Measurements from ENCODE around the gene FOXO1. TPM values are rescaled to one million over a fixed set of nuclear protein-coding genes. Genes with fewer than 3 reads are reported as not detected.
"Not testable (repeated sequence)": the region's sequence is repeated elsewhere in the genome, so short reads cannot be mapped to it uniquely, and the experiment has no call there.

FOXO1 gene
- total RNA-seq (11.3 TPM), polyA plus RNA-seq (ENCODE audit: insufficient read depth in 1 of 8, insufficient read length in 8 of 8, low replicate concordance in 1 of 8) (10 to 100 TPM; 11.2 to 18.1 (median 13.3) TPM)
- long read RNA-seq, donor 1, full-length matches to known transcripts: 2 of 2 reads
- long read RNA-seq, donor 1, partial matches to known transcripts: 0 of 2 reads
- long read RNA-seq, donor 1, other reads (novel, unspliced or antisense): 0 of 2 reads
- long read RNA-seq, donor 2: 0 reads
- long read RNA-seq, donor 3, full-length matches to known transcripts: 4 of 4 reads
- long read RNA-seq, donor 3, partial matches to known transcripts: 0 of 4 reads
- long read RNA-seq, donor 3, other reads (novel, unspliced or antisense): 0 of 4 reads
- long read RNA-seq, donor 4, full-length matches to known transcripts: 1 of 1 reads
- long read RNA-seq, donor 4, partial matches to known transcripts: 0 of 1 reads
- long read RNA-seq, donor 4, other reads (novel, unspliced or antisense): 0 of 1 reads
- long read RNA-seq, donor 5, full-length matches to known transcripts: 4 of 18 reads
- long read RNA-seq, donor 5, partial matches to known transcripts: 14 of 18 reads
- long read RNA-seq, donor 5, other reads (novel, unspliced or antisense): 0 of 18 reads
- long read RNA-seq, donor 6, full-length matches to known transcripts: 2 of 2 reads
- long read RNA-seq, donor 6, partial matches to known transcripts: 0 of 2 reads
- long read RNA-seq, donor 6, other reads (novel, unspliced or antisense): 0 of 2 reads
- long read RNA-seq, donor 7, full-length matches to known transcripts: 3 of 3 reads
- long read RNA-seq, donor 7, partial matches to known transcripts: 0 of 3 reads
- long read RNA-seq, donor 7, other reads (novel, unspliced or antisense): 0 of 3 reads
- long read RNA-seq, donor 8, full-length matches to known transcripts: 1 of 11 reads
- long read RNA-seq, donor 8, partial matches to known transcripts: 10 of 11 reads
- long read RNA-seq, donor 8, other reads (novel, unspliced or antisense): 0 of 11 reads
- long read RNA-seq, donor 9, full-length matches to known transcripts: 4 of 10 reads
- long read RNA-seq, donor 9, partial matches to known transcripts: 6 of 10 reads
- long read RNA-seq, donor 9, other reads (novel, unspliced or antisense): 0 of 10 reads
- long read RNA-seq, donor 10, full-length matches to known transcripts: 3 of 11 reads
- long read RNA-seq, donor 10, partial matches to known transcripts: 8 of 11 reads
- long read RNA-seq, donor 10, other reads (novel, unspliced or antisense): 0 of 11 reads
- long read RNA-seq, donor 11, full-length matches to known transcripts: 4 of 4 reads
- long read RNA-seq, donor 11, partial matches to known transcripts: 0 of 4 reads
- long read RNA-seq, donor 11, other reads (novel, unspliced or antisense): 0 of 4 reads

- under 1% methylated on average over 92 of the region's 108 CpGs for WGBS (ENCODE audit: insufficient coverage)
Measured at GRCh38 chr13:40666045-40666932, at the start of gene FOXO1. Gene FOXO1, minus strand, starts transcription at chr13:40666641. Its CDS starts 429 bp downstream, at chr13:40666212.

GRCh38 chr13:40714433-40714832 lies 48.0 kb upstream of the FOXO1 start:
- H3K27ac ChIP-seq (ENCODE audit: low read length); H3K4me1 ChIP-seq (ENCODE audit: control insufficient read depth, insufficient read depth, low read length); H3K4me3 ChIP-seq (ENCODE audit: low read length); H3K9me3 ChIP-seq (replicated peaks; ENCODE audit: control insufficient read depth, low read depth, low read length); H3K36me3 ChIP-seq (ENCODE audit: control insufficient read depth, insufficient read depth, low read length); DNase-seq; H3K27me3 ChIP-seq (ENCODE audit: control insufficient read depth, insufficient read depth, low read length): not testable (repeated sequence)
- no CpG with 5 or more reads among the region's 1 CpG for WGBS (ENCODE audit: insufficient coverage)

More at GRCh38 chr13:40666045-40666932, at the start of gene FOXO1:
- peak; percentile 96 for DNase-seq
- Histone ChIP-seq H3K27me3 (ENCODE audit: control insufficient read depth, insufficient read depth, low read length) (no peaks in the 10 kb centered on the region), H3K4me1 (ENCODE audit: control insufficient read depth, insufficient read depth, low read length) (peaks cover 13% of the 10 kb centered on the region), H3K27ac (ENCODE audit: low read length) (peak within 1 kb of the TSS; percentile 97), H3K9me3 (replicated peaks; ENCODE audit: control insufficient read depth, low read depth, low read length) (no peaks in the 10 kb centered on the region), H3K36me3 (ENCODE audit: control insufficient read depth, insufficient read depth, low read length) (no peaks in the 10 kb centered on the region), H3K4me3 (ENCODE audit: low read length) (peak within 1 kb of the TSS; percentile 91)

GRCh38 chr13:40706439-40706838 lies 40.0 kb upstream of the FOXO1 start:
- Histone ChIP-seq H3K9me3 (replicated peaks; ENCODE audit: control insufficient read depth, low read depth, low read length) (no peaks in the 10 kb centered on the region), H3K27me3 (ENCODE audit: control insufficient read depth, insufficient read depth, low read length) (no peaks in the 10 kb centered on the region), H3K36me3 (ENCODE audit: control insufficient read depth, insufficient read depth, low read length) (no peaks in the 10 kb centered on the region), H3K4me3 (ENCODE audit: low read length) (no peak overlapping the region), H3K27ac (ENCODE audit: low read length) (no peak overlapping the region), H3K4me1 (ENCODE audit: control insufficient read depth, insufficient read depth, low read length) (no peaks in the 10 kb centered on the region)
- 94% methylated on average over 2 of the region's 2 CpGs for WGBS (ENCODE audit: insufficient coverage)
- no peak for DNase-seq

GRCh38 chr13:40697711-40698110 lies 31.3 kb upstream of the FOXO1 start:
- Histone ChIP-seq H3K9me3 (replicated peaks; ENCODE audit: control insufficient read depth, low read depth, low read length) (no peaks in the 10 kb centered on the region), H3K4me3 (ENCODE audit: low read length) (no peak overlapping the region), H3K27ac (ENCODE audit: low read length) (no peak overlapping the region), H3K4me1 (ENCODE audit: control insufficient read depth, insufficient read depth, low read length) (no peaks in the 10 kb centered on the region), H3K27me3 (ENCODE audit: control insufficient read depth, insufficient read depth, low read length) (no peaks in the 10 kb centered on the region), H3K36me3 (ENCODE audit: control insufficient read depth, insufficient read depth, low read length) (no peaks in the 10 kb centered on the region)
- WGBS (ENCODE audit: insufficient coverage): 88% methylated on average over 2 of the region's 5 CpGs
- no peak for DNase-seq

GRCh38 chr13:40694426-40694825 lies 28.0 kb upstream of the FOXO1 start:
- no peaks in the 10 kb centered on the region for H3K36me3 ChIP-seq (ENCODE audit: control insufficient read depth, insufficient read depth, low read length)
- H3K4me1 ChIP-seq (ENCODE audit: control insufficient read depth, insufficient read depth, low read length): no peaks in the 10 kb centered on the region
- H3K27me3 ChIP-seq (ENCODE audit: control insufficient read depth, insufficient read depth, low read length): no peaks in the 10 kb centered on the region
- H3K4me3 ChIP-seq (ENCODE audit: low read length): no peak overlapping the region
- DNase-seq: no peak
- H3K9me3 ChIP-seq (replicated peaks; ENCODE audit: control insufficient read depth, low read depth, low read length): no peaks in the 10 kb centered on the region
- H3K27ac ChIP-seq (ENCODE audit: low read length): no peak overlapping the region
- no CpG with 5 or more reads among the region's 4 CpGs for WGBS (ENCODE audit: insufficient coverage)

GRCh38 chr13:40692946-40693345 lies 26.5 kb upstream of the FOXO1 start:
- H3K27ac ChIP-seq (ENCODE audit: low read length): no peak overlapping the region
- no peaks in the 10 kb centered on the region for H3K9me3 ChIP-seq (replicated peaks; ENCODE audit: control insufficient read depth, low read depth, low read length)
- no CpG with 5 or more reads among the region's 2 CpGs for WGBS (ENCODE audit: insufficient coverage)
- H3K27me3 ChIP-seq (ENCODE audit: control insufficient read depth, insufficient read depth, low read length): no peaks in the 10 kb centered on the region
- no peaks in the 10 kb centered on the region for H3K36me3 ChIP-seq (ENCODE audit: control insufficient read depth, insufficient read depth, low read length)
- H3K4me1 ChIP-seq (ENCODE audit: control insufficient read depth, insufficient read depth, low read length): no peaks in the 10 kb centered on the region
- DNase-seq: no peak
- H3K4me3 ChIP-seq (ENCODE audit: low read length): no peak overlapping the region

GRCh38 chr13:40688781-40689180 lies 22.3 kb upstream of the FOXO1 start:
- WGBS (ENCODE audit: insufficient coverage): 77% methylated on average over 2 of the region's 3 CpGs
- DNase-seq: no peak
- H3K9me3 ChIP-seq (replicated peaks; ENCODE audit: control insufficient read depth, low read depth, low read length): no peaks in the 10 kb centered on the region

GRCh38 chr13:40682449-40683240 lies 16.2 kb upstream of the FOXO1 start:
- peak; percentile 61 for DNase-seq
- Histone ChIP-seq H3K4me3 (ENCODE audit: low read length) (no peak overlapping the region), H3K36me3 (ENCODE audit: control insufficient read depth, insufficient read depth, low read length) (no peaks in the 10 kb centered on the region), H3K9me3 (replicated peaks; ENCODE audit: control insufficient read depth, low read depth, low read length) (no peaks in the 10 kb centered on the region), H3K27ac (ENCODE audit: low read length) (no peak overlapping the region), H3K27me3 (ENCODE audit: control insufficient read depth, insufficient read depth, low read length) (no peaks in the 10 kb centered on the region), H3K4me1 (ENCODE audit: control insufficient read depth, insufficient read depth, low read length) (peaks cover 22% of the 10 kb centered on the region)
- 78% methylated on average over 4 of the region's 11 CpGs for WGBS (ENCODE audit: insufficient coverage)

More at GRCh38 chr13:40688781-40689180, 22.3 kb upstream of the FOXO1 start:
- Histone ChIP-seq H3K36me3 (ENCODE audit: control insufficient read depth, insufficient read depth, low read length) (no peaks in the 10 kb centered on the region), H3K27ac (ENCODE audit: low read length) (no peak overlapping the region), H3K4me1 (ENCODE audit: control insufficient read depth, insufficient read depth, low read length) (no peaks in the 10 kb centered on the region), H3K4me3 (ENCODE audit: low read length) (no peak overlapping the region), H3K27me3 (ENCODE audit: control insufficient read depth, insufficient read depth, low read length) (no peaks in the 10 kb centered on the region)

All from muscle of leg (tissue), 16 donors.